PFSK-1 (cell line): ENCODE data around the gene PHC2.

Experiments
- FOXP2 ChIP-seq: optimal IDR thresholded peaks from 2 replicates; pipeline ENCODE3; 2011; ENCODE audit warnings: borderline replicate concordance, control low read depth, inconsistent platforms; ENCODE audit not compliant: insufficient read depth; ENCODE audit errors: extremely low read length, extremely low read depth
- POLR2AphosphoS5 ChIP-seq: IDR thresholded peaks from 2 replicates; pipeline ENCODE4 v1.6.1; 2012; ENCODE audit warnings: low read depth, mild to moderate bottlenecking, control low read depth, low read length, moderate library complexity
- TAF1 ChIP-seq: IDR thresholded peaks from 2 replicates; pipeline ENCODE4 v1.6.1; 2012; ENCODE audit warnings: low read length, control low read depth, borderline replicate concordance; ENCODE audit not compliant: insufficient read depth

- TF ChIP-seq POLR2AphosphoS5: no peak
- TF ChIP-seq TAF1: no peak
- no peak for TF ChIP-seq FOXP2
Observed at GRCh38 chr1:33332357-33332789, 98.5 kb downstream of the PHC2 start.
